Colonic mucosa (tissue), 4 donors: ENCODE measurements around the gene TMEM270. TPM values are rescaled to one million over a fixed set of nuclear protein-coding genes. Genes with fewer than 3 reads are reported as not detected.

Source experiments
- DNase-seq: peaks from one replicate; pipeline ENCODE4 v3.0.0-alpha.2; 2020
- H3K27ac ChIP-seq: fragments of 200-600 bp; one replicate; pipeline ENCODE4 v1.8.0; 2021
- H3K27me3 ChIP-seq: fragments of 200-600 bp; one replicate; pipeline ENCODE4 v1.8.0; 2021
- H3K36me3 ChIP-seq: fragments of 200-600 bp; one replicate; pipeline ENCODE4 v1.8.0; 2021
- H3K4me1 ChIP-seq: fragments of 200-600 bp; one replicate; pipeline ENCODE4 v1.8.0; 2021; ENCODE audit warnings: mild to moderate bottlenecking
- H3K4me3 ChIP-seq: fragments of 200-600 bp; one replicate; pipeline ENCODE4 v1.8.0; 2021
- H3K9ac ChIP-seq, 2 donors: one replicate each; pipeline ENCODE4 v1.7.0; 2013; ENCODE audit warnings: control low read depth in 2 of 2, low read depth in 2 of 2, low read length in 2 of 2
- H3K9me3 ChIP-seq: fragments of 200-600 bp; one replicate; pipeline ENCODE4 v1.8.0; 2021
- CTCF ChIP-seq: fragments of 200-600 bp; IDR thresholded peaks from one replicate; pipeline ENCODE4 v1.8.0; 2022; ENCODE audit warnings: antibody characterized with exemption, mild to moderate bottlenecking
- intact Hi-C: fragments of 100-400 bp; cut with DNase I; formaldehyde crosslinking; loops from one replicate; pipeline ENCODE4 v1.14.1; 2022
- total RNA-seq, 2 donors: library from RNA; stranded (reverse); fragmentation: NEBNext Ultra II Directional in 1 of 2; extraction: Animal tissue kit (Norgen Biotek cat#: 25700) in 1 of 2; gene quantifications; one replicate each; pipeline ENCODE4 v1.2.1, GENCODE V29; 2021
- donor health status: healthy.
- donor health status: DM: no; HTN: no; CAD: no.
- donor health status: DM: no; HTN: no; CAD: no.

TMEM270 gene
- total RNA-seq, 2 donors from 2014 or later = not detected

GRCh38 chr7:73872056-73872908, 11.3 kb downstream of the TMEM270 start:
- no peak overlapping the region for H3K27ac ChIP-seq
- no peak overlapping the region for H3K9ac ChIP-seq

GRCh38 chr7:73876361-73876760, 15.4 kb downstream of the TMEM270 start:
- Histone ChIP-seq H3K9me3 (no peaks in the 10 kb centered on the region), H3K27ac (no peak overlapping the region), H3K9ac (no peak overlapping the region), H3K4me3 (no peak overlapping the region), H3K4me1 (no peaks in the 10 kb centered on the region), H3K27me3 (no peaks in the 10 kb centered on the region), H3K36me3 (no peaks in the 10 kb centered on the region)
- intact Hi-C loops = no loop called here
- TF ChIP-seq CTCF = no peak
- DNase-seq = no peak

More at GRCh38 chr7:73872056-73872908, 11.3 kb downstream of the TMEM270 start:
- no peaks in the 10 kb centered on the region for H3K36me3 ChIP-seq
- TF ChIP-seq CTCF = no peak
- intact Hi-C loops = no loop called here
- DNase-seq = no peak
- H3K27me3 ChIP-seq = no peaks in the 10 kb centered on the region
- no peaks in the 10 kb centered on the region for H3K4me1 ChIP-seq
- H3K9me3 ChIP-seq = no peaks in the 10 kb centered on the region
- H3K4me3 ChIP-seq = no peak overlapping the region

GRCh38 chr7:73876973-73877372, 16.0 kb downstream of the TMEM270 start:
- H3K27ac ChIP-seq = no peak overlapping the region
- no peak overlapping the region for H3K9ac ChIP-seq
- no peak for DNase-seq
- TF ChIP-seq CTCF = no peak
- H3K4me1 ChIP-seq = no peaks in the 10 kb centered on the region
- no peak overlapping the region for H3K4me3 ChIP-seq
- no peaks in the 10 kb centered on the region for H3K36me3 ChIP-seq
- H3K27me3 ChIP-seq = no peaks in the 10 kb centered on the region
- no peaks in the 10 kb centered on the region for H3K9me3 ChIP-seq
- intact Hi-C loops = no loop called here

- Histone ChIP-seq H3K9ac (no peak overlapping the region), H3K4me1 (no peaks in the 10 kb centered on the region), H3K9me3 (no peaks in the 10 kb centered on the region), H3K36me3 (no peaks in the 10 kb centered on the region), H3K27ac (no peak overlapping the region), H3K27me3 (no peaks in the 10 kb centered on the region), H3K4me3 (no peak overlapping the region)
- intact Hi-C loops = no loop called here
- TF ChIP-seq CTCF = no peak
- DNase-seq = no peak
Observed at GRCh38 chr7:73879977-73880681, 19.2 kb downstream of the TMEM270 start.

GRCh38 chr7:73880755-73881328, 19.9 kb downstream of the TMEM270 start:
- no peak for DNase-seq
- no peak overlapping the region for H3K27ac ChIP-seq
- H3K4me1 ChIP-seq = no peaks in the 10 kb centered on the region
- no peaks in the 10 kb centered on the region for H3K36me3 ChIP-seq
- intact Hi-C loops = no loop called here
- no peaks in the 10 kb centered on the region for H3K27me3 ChIP-seq
- no peaks in the 10 kb centered on the region for H3K9me3 ChIP-seq
- no peak overlapping the region for H3K9ac ChIP-seq
- no peak for TF ChIP-seq CTCF
- H3K4me3 ChIP-seq = no peak overlapping the region
